GM18502 (cell line): ENCODE measurements around the gene ABCB8.

ENCODE experiments used
- ATAC-seq: cut with Tn5 transposase; IDR thresholded peaks from one replicate; pipeline ENCODE4 v1.9.1; 2021; ENCODE audit warnings: mild to moderate bottlenecking; ENCODE audit not compliant: unreplicated experiment, poor library complexity

The ABCB8 gene

GRCh38 chr7:151095123-151095797, 67.0 kb downstream of the ABCB8 start:
- ATAC-seq: no peak

- no peak for ATAC-seq
Observed at GRCh38 chr7:151095828-151096475, 67.7 kb downstream of the ABCB8 start.
